Prostate gland (tissue), 2 donors: ENCODE results near the gene TMPRSS15.

ENCODE experiments used
- CTCF ChIP-seq, 4 experiments: fragments of 200-600 bp in 2 of 4; fragments of 450-650 bp in 2 of 4; sonication (generic) in 2 of 4; IDR thresholded peaks; 1 replicate in 3 of 4; 2 replicates in 1 of 4; pipeline ENCODE4 v1.5.1; 2016 to 2019; ENCODE audit warnings: antibody characterized with exemption in 4 of 4, mild to moderate bottlenecking in 2 of 4, moderate library complexity in 2 of 4
- POLR2A ChIP-seq: fragments of 450-650 bp; IDR thresholded peaks from one replicate; pipeline ENCODE4 v1.6.1; 2016; ENCODE audit warnings: antibody characterized with exemption, mild to moderate bottlenecking

- TF ChIP-seq POLR2A (no peak), CTCF (IDR thresholded peaks at IDR 0.05) (no peak)
Measured at GRCh38 chr21:18403735-18404450, at the start of gene TMPRSS15.
